HepG2 (cell line): ENCODE data around the gene PML. TPM values are rescaled to one million over a fixed set of nuclear protein-coding genes. Genes with fewer than 3 reads are reported as not detected.
A peak's percentile ranks its signal among the peaks of the same experiment; 100 is the strongest.

Experiments
- ATAC-seq: fragments of 200-7000 bp; cut with Tn5 transposase; 3 replicates; pipeline ENCODE4 v1.9.1; 2020; ENCODE audit warnings: mild to moderate bottlenecking, moderate library complexity
- BruUV-seq: library from RNA; stranded (reverse); fragments of 400-500 nt; replicated peaks from 2 replicates; lab custom pipeline; 2021; lab: Mats Ljungman, UMichigan
- CTCF ChIA-PET: fragments of 300-600 bp; formaldehyde crosslinking; extraction: SDS; loops from one replicate; lab custom pipeline; 2021; ENCODE audit warnings: low total read pairs, inconsistent platforms, low intra/inter-chr PET ratio; lab: Yijun Ruan, JAX
- POLR2A ChIA-PET: fragments of 350-600 bp; sonication (Branson Sonifier 250); formaldehyde crosslinking; loops from one replicate; lab custom pipeline; 2020; ENCODE audit warnings: antibody characterized with exemption, inconsistent platforms; lab: Yijun Ruan, JAX
- DNase-seq: peaks from one replicate; pipeline ENCODE4 v3.0.0-alpha.2; 2015; ENCODE audit warnings: low spot score
- FAIRE-seq: peaks from 3 replicates; lab custom pipeline; 2011; peaks lifted over from hg19 to GRCh38; lab: Jason Lieb, UNC
- H2AFZ ChIP-seq: one replicate; pipeline ENCODE4 v1.6.1; 2011; ENCODE audit warnings: low read length, inconsistent platforms
- H3K27ac ChIP-seq: fragments of 300-600 bp; 3 replicates; pipeline ENCODE4 v1.8.0; 2011; ENCODE audit warnings: mixed run types, mild to moderate bottlenecking, mixed read lengths, low read length, inconsistent platforms; ENCODE audit not compliant: insufficient read depth; ENCODE audit errors: extremely low read length
- H3K27me3 ChIP-seq, 2 experiments: fragments of 200-600 bp in 1 of 2; 2 replicates in 1 of 2; 3 replicates in 1 of 2; pipeline versions ENCODE4 v1.6.0 to v1.8.0; 2011; ENCODE audit warnings: low read length in 2 of 2, mild to moderate bottlenecking in 2 of 2, moderate library complexity in 2 of 2, inconsistent platforms in 1 of 2; ENCODE audit not compliant: insufficient read depth in 2 of 2, control insufficient read depth in 1 of 2
- H3K36me3 ChIP-seq, 2 experiments: fragments of 200-600 bp in 1 of 2; replicated peaks in 1 of 2; 2 replicates in 1 of 2; 3 replicates in 1 of 2; pipeline versions ENCODE4 v1.5.1 to v1.8.0; 2011; ENCODE audit warnings: low read length in 2 of 2, inconsistent platforms in 1 of 2; ENCODE audit not compliant: insufficient read depth in 2 of 2, control insufficient read depth in 1 of 2
- H3K4me1 ChIP-seq: 2 replicates; pipeline ENCODE4 v1.5.1; 2012; ENCODE audit warnings: low read length, inconsistent platforms; ENCODE audit not compliant: insufficient read depth
- H3K4me2 ChIP-seq: 2 replicates; pipeline ENCODE4 v1.6.0; 2011; ENCODE audit warnings: low read depth, low read length, inconsistent platforms
- H3K4me3 ChIP-seq, 3 experiments: fragments of 200-600 bp in 1 of 3; sonication (generic), shearing (Covaris generic) in 1 of 3; replicated peaks in 1 of 3; 2 replicates each; pipeline ENCODE4 v1.5.1; 2011 to 2016; ENCODE audit warnings: low read length in 3 of 3, inconsistent platforms in 2 of 3, low read depth in 2 of 3, mild to moderate bottlenecking in 2 of 3, control low read depth in 1 of 3, mixed read lengths in 1 of 3; ENCODE audit not compliant: insufficient read depth in 1 of 3
- H3K79me2 ChIP-seq: one replicate; pipeline ENCODE4 v1.6.1; 2011; ENCODE audit warnings: low read length, inconsistent platforms; ENCODE audit not compliant: insufficient read depth
- H3K9ac ChIP-seq: 2 replicates; pipeline ENCODE4 v1.6.0; 2011; ENCODE audit warnings: mild to moderate bottlenecking, low read depth, low read length, inconsistent platforms; ENCODE audit not compliant: insufficient read depth
- H3K9me3 ChIP-seq: 2 replicates; pipeline ENCODE4 v1.5.1; 2012; ENCODE audit warnings: mild to moderate bottlenecking, low read length
- H4K20me1 ChIP-seq: 2 replicates; pipeline ENCODE4 v1.6.0; 2011; ENCODE audit warnings: inconsistent platforms, mild to moderate bottlenecking, low read length, moderate library complexity; ENCODE audit not compliant: insufficient read depth
- E2F5 ChIP-seq: sonication (generic); formaldehyde crosslinking; conservative IDR thresholded peaks from 2 replicates; pipeline ENCODE4 v1.4.0; 2020; ENCODE audit warnings: missing genetic modification reagents
- ESRRA ChIP-seq: sonication (generic); formaldehyde crosslinking; IDR thresholded peaks from 2 replicates; pipeline ENCODE4 v1.5.1; 2020; ENCODE audit warnings: mild to moderate bottlenecking, low read depth, missing genetic modification reagents
- HOXA7 ChIP-seq: sonication (generic); formaldehyde crosslinking; IDR thresholded peaks from 2 replicates; pipeline ENCODE4 v1.8.1; 2022; ENCODE audit warnings: mild to moderate bottlenecking, missing genetic modification reagents, moderate library complexity
- KLF11 ChIP-seq: IDR thresholded peaks from 2 replicates; pipeline ENCODE4 v1.6.1; 2016; ENCODE audit warnings: missing compliant biosample characterization
- NR1H2 ChIP-seq: sonication (generic); formaldehyde crosslinking; IDR thresholded peaks from 2 replicates; pipeline ENCODE4 v1.8.1; 2022; ENCODE audit warnings: low read depth, missing genetic modification reagents, borderline replicate concordance
- PHF5A ChIP-seq: IDR thresholded peaks from one replicate; pipeline ENCODE4 v1.6.1; 2018; ENCODE audit warnings: low read depth, missing genetic modification reagents; ENCODE audit not compliant: unreplicated experiment
- RAD21 ChIP-seq: fragments of 450-650 bp; formaldehyde crosslinking; IDR thresholded peaks from 2 replicates; pipeline ENCODE4 v1.5.0; 2020; ENCODE audit warnings: mild to moderate bottlenecking
- SAFB2 ChIP-seq: sonication (generic); formaldehyde crosslinking; IDR thresholded peaks from 2 replicates; pipeline ENCODE4 v1.5.1; 2020; ENCODE audit warnings: missing genetic modification reagents, low read depth, mild to moderate bottlenecking, borderline replicate concordance
- TOE1 ChIP-seq: sonication (generic); formaldehyde crosslinking; IDR thresholded peaks from 2 replicates; pipeline ENCODE4 v1.4.0; 2020; ENCODE audit warnings: mild to moderate bottlenecking, missing genetic modification reagents
- TOPORS ChIP-seq: sonication (generic); formaldehyde crosslinking; IDR thresholded peaks from 2 replicates; pipeline ENCODE4 v1.8.0; 2023; ENCODE audit warnings: mild to moderate bottlenecking, missing genetic modification reagents
- ZNF839 ChIP-seq: sonication (generic); formaldehyde crosslinking; IDR thresholded peaks from 2 replicates; pipeline ENCODE4 v1.4.0; 2020; ENCODE audit warnings: missing genetic modification reagents, mild to moderate bottlenecking, borderline replicate concordance
- ZSCAN29 ChIP-seq: sonication (generic); formaldehyde crosslinking; conservative IDR thresholded peaks from 2 replicates; pipeline ENCODE4 v1.4.0; 2020; ENCODE audit warnings: mild to moderate bottlenecking, missing genetic modification reagents
- ZZZ3 ChIP-seq: sonication (generic); formaldehyde crosslinking; IDR thresholded peaks from 2 replicates; pipeline ENCODE4 v1.4.0; 2020; ENCODE audit warnings: missing genetic modification reagents, mild to moderate bottlenecking, borderline replicate concordance
- WGBS: methylation state at CpG from one replicate; pipeline ENCODE4 v1.1.6; 2017; ENCODE audit warnings: low lambda C conversion rate; 5-methylcytosine and 5-hydroxymethylcytosine counted together
- in situ Hi-C: cut with HindIII; loops from 2 replicates; pipeline ENCODE4 v1.10.0; 2017; ENCODE audit warnings: low pct_unique_long_range_greater_than_20kb; ENCODE audit not compliant: extremely low pct_ligation_motif_present
- intact Hi-C: fragments of 100-400 bp; cut with micrococcal nuclease; formaldehyde crosslinking; loops from one replicate; pipeline ENCODE4 v1.10.0; 2022; ENCODE audit not compliant: unreplicated experiment
- polyA plus RNA-seq, 8 experiments: library from polyadenylated mRNA; depleted of rRNA in 3 of 8; stranded (reverse) in 7 of 8; unstranded in 1 of 8; fragments of >200 nt; fragmentation: Illumina TruSeq in 4 of 8; extraction: Trizol in 4 of 8; gene quantifications; 2 replicates each; pipeline versions ENCODE4 v1.2.1 to v1.2.3, GENCODE V29; 2011 to 2016; ENCODE audit warnings: low read depth in 4 of 8, missing spikeins in 1 of 8, mixed read lengths in 1 of 8; ENCODE audit not compliant: insufficient read depth in 1 of 8
- total RNA-seq, 5 experiments: library from RNA; depleted of rRNA; stranded (reverse); fragments of >200 nt; fragmentation: Illumina TruSeq; extraction: Trizol; gene quantifications; 2 replicates each; pipeline ENCODE4 v1.2.3, GENCODE V29; 2016; ENCODE audit warnings: low read depth in 1 of 5
- TF ChIP-seq, protein P1 (sequence below): sonication (generic); formaldehyde crosslinking; IDR thresholded peaks from 2 replicates; pipeline ENCODE4 v1.9.0; 2021; ENCODE audit warnings: mild to moderate bottlenecking, missing genetic modification reagents
- TF ChIP-seq, protein P2 (sequence below): sonication (generic); formaldehyde crosslinking; conservative IDR thresholded peaks from 2 replicates; pipeline ENCODE4 v1.4.0; 2020; ENCODE audit warnings: mild to moderate bottlenecking, missing genetic modification reagents, moderate library complexity

PML gene
- total and polyA plus RNA-seq, 2 of the 13 experiments (the other 11 are each of a cell fraction or from before 2014, with no cell fraction given), result 2.9 to 3.9 TPM

- no TSS peak for BruUV-seq
- FAIRE-seq, result no peak
- POLR2A ChIA-PET, result interaction anchor here (1.0 kb wide), 1 partner anchor 44 kb away, joined by 3 read pairs; no protein-coding TSS in a partner anchor
- TF ChIP-seq, protein P1, sequence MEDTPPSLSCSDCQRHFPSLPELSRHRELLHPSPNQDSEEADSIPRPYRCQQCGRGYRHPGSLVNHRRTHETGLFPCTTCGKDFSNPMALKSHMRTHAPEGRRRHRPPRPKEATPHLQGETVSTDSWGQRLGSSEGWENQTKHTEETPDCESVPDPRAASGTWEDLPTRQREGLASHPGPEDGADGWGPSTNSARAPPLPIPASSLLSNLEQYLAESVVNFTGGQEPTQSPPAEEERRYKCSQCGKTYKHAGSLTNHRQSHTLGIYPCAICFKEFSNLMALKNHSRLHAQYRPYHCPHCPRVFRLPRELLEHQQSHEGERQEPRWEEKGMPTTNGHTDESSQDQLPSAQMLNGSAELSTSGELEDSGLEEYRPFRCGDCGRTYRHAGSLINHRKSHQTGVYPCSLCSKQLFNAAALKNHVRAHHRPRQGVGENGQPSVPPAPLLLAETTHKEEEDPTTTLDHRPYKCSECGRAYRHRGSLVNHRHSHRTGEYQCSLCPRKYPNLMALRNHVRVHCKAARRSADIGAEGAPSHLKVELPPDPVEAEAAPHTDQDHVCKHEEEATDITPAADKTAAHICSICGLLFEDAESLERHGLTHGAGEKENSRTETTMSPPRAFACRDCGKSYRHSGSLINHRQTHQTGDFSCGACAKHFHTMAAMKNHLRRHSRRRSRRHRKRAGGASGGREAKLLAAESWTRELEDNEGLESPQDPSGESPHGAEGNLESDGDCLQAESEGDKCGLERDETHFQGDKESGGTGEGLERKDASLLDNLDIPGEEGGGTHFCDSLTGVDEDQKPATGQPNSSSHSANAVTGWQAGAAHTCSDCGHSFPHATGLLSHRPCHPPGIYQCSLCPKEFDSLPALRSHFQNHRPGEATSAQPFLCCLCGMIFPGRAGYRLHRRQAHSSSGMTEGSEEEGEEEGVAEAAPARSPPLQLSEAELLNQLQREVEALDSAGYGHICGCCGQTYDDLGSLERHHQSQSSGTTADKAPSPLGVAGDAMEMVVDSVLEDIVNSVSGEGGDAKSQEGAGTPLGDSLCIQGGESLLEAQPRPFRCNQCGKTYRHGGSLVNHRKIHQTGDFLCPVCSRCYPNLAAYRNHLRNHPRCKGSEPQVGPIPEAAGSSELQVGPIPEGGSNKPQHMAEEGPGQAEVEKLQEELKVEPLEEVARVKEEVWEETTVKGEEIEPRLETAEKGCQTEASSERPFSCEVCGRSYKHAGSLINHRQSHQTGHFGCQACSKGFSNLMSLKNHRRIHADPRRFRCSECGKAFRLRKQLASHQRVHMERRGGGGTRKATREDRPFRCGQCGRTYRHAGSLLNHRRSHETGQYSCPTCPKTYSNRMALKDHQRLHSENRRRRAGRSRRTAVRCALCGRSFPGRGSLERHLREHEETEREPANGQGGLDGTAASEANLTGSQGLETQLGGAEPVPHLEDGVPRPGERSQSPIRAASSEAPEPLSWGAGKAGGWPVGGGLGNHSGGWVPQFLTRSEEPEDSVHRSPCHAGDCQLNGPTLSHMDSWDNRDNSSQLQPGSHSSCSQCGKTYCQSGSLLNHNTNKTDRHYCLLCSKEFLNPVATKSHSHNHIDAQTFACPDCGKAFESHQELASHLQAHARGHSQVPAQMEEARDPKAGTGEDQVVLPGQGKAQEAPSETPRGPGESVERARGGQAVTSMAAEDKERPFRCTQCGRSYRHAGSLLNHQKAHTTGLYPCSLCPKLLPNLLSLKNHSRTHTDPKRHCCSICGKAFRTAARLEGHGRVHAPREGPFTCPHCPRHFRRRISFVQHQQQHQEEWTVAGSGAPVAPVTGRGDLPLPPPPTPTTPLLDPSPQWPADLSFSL (CRISPR knock-in tag), result no peak
- TF ChIP-seq RAD21 (CRISPR knock-in tag) (no peak), ZSCAN29 (CRISPR knock-in tag) (0 out of 2 replicates have a peak, but pooled peaks have one; percentile 11), KLF11 (CRISPR knock-in tag) (no peak), TOE1 (no peak), HOXA7 (CRISPR knock-in tag) (no peak), E2F5 (CRISPR knock-in tag) (no peak), TOPORS (CRISPR knock-in tag) (no peak), SAFB2 (CRISPR knock-in tag) (0 out of 2 replicates have a peak, but pooled peaks have one; percentile 0), NR1H2 (CRISPR knock-in tag) (0 out of 2 replicates have a peak, but pooled peaks have one; percentile 8), ZNF839 (CRISPR knock-in tag) (no peak), PHF5A (CRISPR knock-in tag) (no peak), ZZZ3 (no peak), ESRRA (CRISPR knock-in tag) (no peak)
- TF ChIP-seq, protein P2, sequence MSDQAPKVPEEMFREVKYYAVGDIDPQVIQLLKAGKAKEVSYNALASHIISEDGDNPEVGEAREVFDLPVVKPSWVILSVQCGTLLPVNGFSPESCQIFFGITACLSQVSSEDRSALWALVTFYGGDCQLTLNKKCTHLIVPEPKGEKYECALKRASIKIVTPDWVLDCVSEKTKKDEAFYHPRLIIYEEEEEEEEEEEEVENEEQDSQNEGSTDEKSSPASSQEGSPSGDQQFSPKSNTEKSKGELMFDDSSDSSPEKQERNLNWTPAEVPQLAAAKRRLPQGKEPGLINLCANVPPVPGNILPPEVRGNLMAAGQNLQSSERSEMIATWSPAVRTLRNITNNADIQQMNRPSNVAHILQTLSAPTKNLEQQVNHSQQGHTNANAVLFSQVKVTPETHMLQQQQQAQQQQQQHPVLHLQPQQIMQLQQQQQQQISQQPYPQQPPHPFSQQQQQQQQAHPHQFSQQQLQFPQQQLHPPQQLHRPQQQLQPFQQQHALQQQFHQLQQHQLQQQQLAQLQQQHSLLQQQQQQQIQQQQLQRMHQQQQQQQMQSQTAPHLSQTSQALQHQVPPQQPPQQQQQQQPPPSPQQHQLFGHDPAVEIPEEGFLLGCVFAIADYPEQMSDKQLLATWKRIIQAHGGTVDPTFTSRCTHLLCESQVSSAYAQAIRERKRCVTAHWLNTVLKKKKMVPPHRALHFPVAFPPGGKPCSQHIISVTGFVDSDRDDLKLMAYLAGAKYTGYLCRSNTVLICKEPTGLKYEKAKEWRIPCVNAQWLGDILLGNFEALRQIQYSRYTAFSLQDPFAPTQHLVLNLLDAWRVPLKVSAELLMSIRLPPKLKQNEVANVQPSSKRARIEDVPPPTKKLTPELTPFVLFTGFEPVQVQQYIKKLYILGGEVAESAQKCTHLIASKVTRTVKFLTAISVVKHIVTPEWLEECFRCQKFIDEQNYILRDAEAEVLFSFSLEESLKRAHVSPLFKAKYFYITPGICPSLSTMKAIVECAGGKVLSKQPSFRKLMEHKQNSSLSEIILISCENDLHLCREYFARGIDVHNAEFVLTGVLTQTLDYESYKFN (CRISPR knock-in tag), result 0 out of 2 replicates have a peak, but pooled peaks have one; percentile 2
Observed at GRCh38 chr15:73992594-73992898, 2.0 kb upstream of the PML start.

More at GRCh38 chr15:73992594-73992898, 2.0 kb upstream of the PML start:
- intact Hi-C loops, result no loop called here
- H3K4me2 ChIP-seq, result peak overlapping the region; percentile 81
- no peaks in the 10 kb centered on the region for H3K9me3 ChIP-seq
- H3K9ac ChIP-seq, result peak overlapping the region; percentile 64
- ATAC-seq, result no peak
- peaks cover 47% of the 10 kb centered on the region for H3K4me1 ChIP-seq
- CTCF ChIA-PET, result no interaction called here
- H4K20me1 ChIP-seq, result no peaks in the 10 kb centered on the region
- WGBS, result 65% methylated on average over 4 of the region's 5 CpGs
- peaks cover 12% of the 10 kb centered on the region for H3K79me2 ChIP-seq
- DNase-seq, result no peak
- H3K36me3 ChIP-seq, result no peaks in the 10 kb centered on the region; a peak in 1 of 5 replicates
- in situ Hi-C loops, result no loop called here
- peak overlapping the region; percentile 42 to 91 (median 53) for H3K4me3 ChIP-seq
- peak overlapping the region; percentile 88 for H2AFZ ChIP-seq
- H3K27ac ChIP-seq, result no peak overlapping the region
- no peaks in the 10 kb centered on the region; a peak in 1 of 5 replicates for H3K27me3 ChIP-seq
